ENCODE measurements around the gene UVSSA. TPM values are rescaled to one million over a fixed set of nuclear protein-coding genes. Genes with fewer than 3 reads are reported as not detected.
"Not testable (repeated sequence)": the region's sequence is repeated elsewhere in the genome, so short reads cannot be mapped to it uniquely, and the experiment has no call there.

The UVSSA gene
- total and polyA plus RNA-seq, 9 of the 15 experiments (the other 6 are each of a cell fraction or from before 2014, with no cell fraction given): 0.21 to 14.6 (median 3.3) TPM

- TF ChIP-seq ETV6 (IDR thresholded peaks at IDR 0.05; ENCODE audit: borderline replicate concordance in 1 of 2, low read depth in 2 of 2, low read length in 1 of 2) (no peak), ETV6 (CRISPR knock-in tag; IDR thresholded peaks at IDR 0.05; ENCODE audit: borderline replicate concordance) (no peak), PURB (CRISPR knock-in tag; IDR thresholded peaks at IDR 0.05; ENCODE audit: low read depth) (no peak), ERF (CRISPR knock-in tag; IDR thresholded peaks at IDR 0.05) (no peak), RBM17 (IDR thresholded peaks at IDR 0.05; ENCODE audit: borderline replicate concordance, low read depth, low read length) (no peak), NFRKB (IDR thresholded peaks at IDR 0.05; ENCODE audit: low read depth) (no peak), SUPT5H (IDR thresholded peaks at IDR 0.05) (no peak), BACH1 (tag; IDR thresholded peaks at IDR 0.05) (no peak), ATF4 (CRISPR knock-in tag; IDR thresholded peaks at IDR 0.05) (no peak), RUNX1 (IDR thresholded peaks at IDR 0.05; ENCODE audit: low read depth) (no peak)
Measured at GRCh38 chr4:1333256-1333655, 13.8 kb upstream of the UVSSA start (continued).

DNA sequence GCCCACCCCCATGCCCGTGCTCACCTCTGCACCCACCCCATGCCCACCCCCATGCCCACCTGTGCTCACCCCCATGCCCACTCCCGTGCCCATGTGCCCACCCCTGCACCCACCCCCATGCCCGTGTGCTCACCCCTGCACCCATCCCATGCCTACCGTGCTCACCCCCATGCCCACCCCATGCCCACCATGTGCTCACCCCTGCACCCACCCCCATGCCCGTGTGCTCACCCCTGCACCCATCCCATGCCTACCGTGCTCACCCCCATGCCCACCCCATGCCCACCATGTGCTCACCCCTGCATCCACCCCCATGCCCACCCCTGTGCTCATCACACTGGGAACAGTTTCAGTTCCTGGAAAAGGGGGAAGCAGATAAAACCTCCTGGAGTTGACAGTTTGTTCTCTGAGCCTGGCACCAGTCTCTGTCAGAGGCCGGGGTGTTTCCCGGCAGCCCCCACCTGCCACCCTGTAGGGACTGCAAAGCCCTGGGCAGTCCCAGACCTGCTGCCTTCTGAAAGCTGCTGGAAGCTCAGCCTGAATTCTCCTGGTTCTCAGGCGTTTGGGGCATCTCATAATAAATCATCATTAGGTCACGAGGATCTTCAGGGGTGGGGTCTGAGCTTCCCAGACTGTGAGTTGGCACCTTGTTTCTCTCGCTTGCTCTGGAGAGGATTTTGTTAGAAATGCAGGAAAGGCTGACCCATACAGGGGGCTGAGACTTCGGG, 13.0 kb upstream of the UVSSA start:
- FAIRE-seq; H3K9me3 ChIP-seq (replicated peaks; ENCODE audit: control insufficient read depth, insufficient read depth, low read depth, low read length); intact Hi-C loops (cut with micrococcal nuclease); CTCF ChIA-PET (ENCODE audit: low intra/inter-chr PET ratio); H3K9me1 ChIP-seq (ENCODE audit: control insufficient read depth, insufficient read depth, low read length); H3K9ac ChIP-seq (ENCODE audit: insufficient read depth in 1 of 2, low read depth in 2 of 2, low read length in 2 of 2); H3K79me2 ChIP-seq (ENCODE audit: control insufficient read depth, insufficient read depth, low read length); DNase-seq (ENCODE audit: extremely low read depth in 1 of 4, low spot score in 3 of 4); H3K27me3 ChIP-seq (ENCODE audit: control insufficient read depth in 2 of 2, insufficient read depth in 2 of 2, low read length in 2 of 2); H3K4me2 ChIP-seq (ENCODE audit: insufficient read depth, low read length); H2AFZ ChIP-seq (ENCODE audit: low read depth, low read length); BruUV-seq (replicated peaks); POLR2A ChIA-PET; ATAC-seq; H4K20me1 ChIP-seq (replicated peaks; ENCODE audit: control insufficient read depth, insufficient read depth, low read length); H3K4me3 ChIP-seq; H3K27ac ChIP-seq (ENCODE audit: extremely low read depth, low read depth, low read length); in situ Hi-C loops (cut with MboI): not testable (repeated sequence)
- 89% methylated on average over 8 of the region's 12 CpGs for WGBS (ENCODE audit: insufficient coverage, low coverage, missing lambda C conversion rate)
- Histone ChIP-seq H3K4me1 (replicated peaks in 1 of 2; ENCODE audit: control insufficient read depth in 2 of 2, insufficient read depth in 2 of 2, low read length in 2 of 2) (peaks cover 0 to 18% of the 10 kb centered on the region in 2 experiments; a peak in 2 of 5 replicates), H3K36me3 (ENCODE audit: control insufficient read depth, insufficient read depth, low read length) (peaks cover 81% of the 10 kb centered on the region; the same call in 2 of the 3 replicates)

Measured in K562 (cell line).